HFFc6 (cell line): ENCODE measurements around the gene ASS1. TPM values are rescaled to one million over a fixed set of nuclear protein-coding genes. Genes with fewer than 3 reads are reported as not detected.
"Not testable (repeated sequence)": the region's sequence is repeated elsewhere in the genome, so short reads cannot be mapped to it uniquely, and the experiment has no call there.

Experiments
- DNase-seq: peaks from one replicate; pipeline ENCODE4 v3.0.0-alpha.2; 2018
- H3K27ac Mint-ChIP-seq: 2 replicates; pipeline ENCODE4 v1.8.0; 2020; ENCODE audit warnings: mild to moderate bottlenecking, mixed read lengths
- H3K27me3 Mint-ChIP-seq: 2 replicates; pipeline ENCODE4 v1.8.0; 2021; ENCODE audit warnings: mild to moderate bottlenecking, moderate library complexity, mixed read lengths; ENCODE audit not compliant: insufficient read depth
- H3K36me3 Mint-ChIP-seq: 2 replicates; pipeline ENCODE4 v1.8.0; 2021; ENCODE audit warnings: low read depth, mixed read lengths
- H3K4me1 Mint-ChIP-seq: 2 replicates; pipeline ENCODE4 v1.8.0; 2020; ENCODE audit warnings: low read depth, mixed read lengths
- H3K4me3 Mint-ChIP-seq: 2 replicates; pipeline ENCODE4 v1.8.0; 2020; ENCODE audit warnings: mild to moderate bottlenecking, moderate library complexity, mixed read lengths
- H3K9me3 Mint-ChIP-seq: 2 replicates; pipeline ENCODE4 v1.8.0; 2020; ENCODE audit warnings: mild to moderate bottlenecking, mixed read lengths
- CTCF ChIP-seq: fragments of 200-600 bp; sonication (generic); IDR thresholded peaks from 2 replicates; pipeline ENCODE4 v1.5.0; 2021; ENCODE audit warnings: antibody characterized with exemption, mild to moderate bottlenecking
- total RNA-seq, 6 experiments: library from RNA; stranded (reverse); fragmentation: NEBNext Ultra II Directional; extraction: Animal tissue kit (Norgen Biotek cat#: 25700); gene quantifications; 2 replicates in 1 of 6; 3 replicates in 5 of 6; pipeline ENCODE4 v1.2.3, GENCODE V29; 2021

ASS1 gene
- total RNA-seq, 6 experiments from 2014 or later: 48.6 to 103 (median 53.7) TPM

GRCh38 chr9:130432362-130432761, 12.4 kb upstream of the ASS1 start:
- peak; percentile 46 for TF ChIP-seq CTCF
- Mint-ChIP-seq H3K27me3 (peaks cover 17% of the 10 kb centered on the region; the same call in 1 of the 2 replicates), H3K9me3 (no peaks in the 10 kb centered on the region), H3K4me1 (0 out of 2 replicates have a peak, but pooled peaks cover 6% of the 10 kb centered on the region), H3K4me3 (no peak overlapping the region), H3K27ac (no peak overlapping the region), H3K36me3 (no peaks in the 10 kb centered on the region)
- DNase-seq: no peak

- 0 out of 2 replicates have a peak, but pooled peaks cover 6% of the 10 kb centered on the region for H3K4me1 Mint-ChIP-seq
- no peak for TF ChIP-seq CTCF
- H3K36me3 Mint-ChIP-seq: no peaks in the 10 kb centered on the region
- H3K9me3 Mint-ChIP-seq: no peaks in the 10 kb centered on the region
- peak overlapping the region; percentile 39; the same call in 1 of the 2 replicates for H3K4me3 Mint-ChIP-seq
- H3K27ac Mint-ChIP-seq: no peak overlapping the region
- DNase-seq: no peak
- peaks cover 21% of the 10 kb centered on the region for H3K27me3 Mint-ChIP-seq
Observed at GRCh38 chr9:130432796-130433167, 12.0 kb upstream of the ASS1 start.

- Mint-ChIP-seq H3K36me3 (no peaks in the 10 kb centered on the region), H3K27me3 (peaks cover 22% of the 10 kb centered on the region), H3K4me3 (peak overlapping the region; percentile 39; the same call in 1 of the 2 replicates), H3K27ac (no peak overlapping the region), H3K4me1 (0 out of 2 replicates have a peak, but pooled peaks cover 6% of the 10 kb centered on the region), H3K9me3 (no peaks in the 10 kb centered on the region)
- TF ChIP-seq CTCF: peak; percentile 76
- peak; percentile 13 for DNase-seq
Observed at GRCh38 chr9:130433168-130433946, 11.4 kb upstream of the ASS1 start.

- 0 out of 2 replicates have a peak, but pooled peaks cover 6% of the 10 kb centered on the region for H3K4me1 Mint-ChIP-seq
- H3K36me3 Mint-ChIP-seq: no peaks in the 10 kb centered on the region
- H3K27ac Mint-ChIP-seq: no peak overlapping the region
- no peaks in the 10 kb centered on the region for H3K9me3 Mint-ChIP-seq
- DNase-seq: no peak
- TF ChIP-seq CTCF: no peak
- H3K27me3 Mint-ChIP-seq: peaks cover 22% of the 10 kb centered on the region
- H3K4me3 Mint-ChIP-seq: no peak overlapping the region
Observed at GRCh38 chr9:130433947-130434262, 10.9 kb upstream of the ASS1 start.

- not testable (repeated sequence) for DNase-seq, H3K27ac Mint-ChIP-seq, H3K4me3 Mint-ChIP-seq, H3K9me3 Mint-ChIP-seq, H3K36me3 Mint-ChIP-seq, H3K4me1 Mint-ChIP-seq
- peaks cover 24% of the 10 kb centered on the region for H3K27me3 Mint-ChIP-seq
Observed at GRCh38 chr9:130434656-130435055, 10.1 kb upstream of the ASS1 start.

- H3K36me3 Mint-ChIP-seq: peaks cover 12% of the 10 kb centered on the region
- H3K27ac Mint-ChIP-seq: no peak overlapping the region
- 0 out of 2 replicates have a peak, but pooled peaks cover 6% of the 10 kb centered on the region for H3K4me1 Mint-ChIP-seq
- TF ChIP-seq CTCF: no peak
- no peak overlapping the region for H3K4me3 Mint-ChIP-seq
- H3K9me3 Mint-ChIP-seq: peaks cover 15% of the 10 kb centered on the region
- DNase-seq: no peak
- H3K27me3 Mint-ChIP-seq: peaks cover 24% of the 10 kb centered on the region
Observed at GRCh38 chr9:130437011-130437789, 7.6 kb upstream of the ASS1 start.
